C4-2B (cell line): ENCODE data around the gene SQSTM1.

ENCODE experiments used
- H3K27ac ChIP-seq: fragments of 450-650 bp; 2 replicates; pipeline ENCODE4 v1.5.1; 2017
- ZFX ChIP-seq: fragments of 450-650 bp; IDR thresholded peaks from 2 replicates; pipeline ENCODE4 v1.6.1; 2017
- TF ChIP-seq, protein P1 (sequence below): fragments of 450-650 bp; conservative IDR thresholded peaks from 2 replicates; pipeline ENCODE4 v1.5.1; 2017; ENCODE audit warnings: mild to moderate bottlenecking

SQSTM1 gene

DNA sequence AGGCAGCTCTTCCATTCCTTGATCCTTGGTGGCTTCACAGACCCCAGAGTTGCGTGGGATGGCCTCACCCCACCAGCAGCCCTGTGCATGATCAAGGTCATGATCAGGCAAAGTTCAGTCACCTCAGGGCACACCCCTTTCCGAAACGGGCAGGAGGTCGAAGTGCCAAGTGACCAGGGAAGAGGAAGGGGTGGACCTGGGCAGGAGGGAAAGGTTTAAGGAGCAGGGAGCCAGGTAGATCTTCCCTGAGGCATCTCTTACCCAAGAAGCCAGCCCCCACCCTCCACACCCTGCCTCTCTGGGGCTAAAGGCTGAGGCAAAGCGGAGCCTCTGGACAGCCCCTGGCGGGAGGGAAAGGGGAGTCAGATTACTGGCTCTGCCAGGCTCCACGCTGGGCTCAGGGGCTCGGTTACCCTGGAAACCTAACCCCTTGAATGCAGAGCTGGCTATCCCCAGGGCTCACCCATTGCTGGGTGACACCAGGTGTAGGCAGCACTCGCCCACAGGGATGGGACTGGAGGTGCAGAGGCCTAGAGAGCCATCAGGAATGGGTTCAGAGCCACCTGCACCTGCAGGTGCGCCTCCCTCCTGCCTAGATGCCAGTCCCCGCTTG is 17.6 kb upstream of the SQSTM1 start:
- TF ChIP-seq, protein P1, sequence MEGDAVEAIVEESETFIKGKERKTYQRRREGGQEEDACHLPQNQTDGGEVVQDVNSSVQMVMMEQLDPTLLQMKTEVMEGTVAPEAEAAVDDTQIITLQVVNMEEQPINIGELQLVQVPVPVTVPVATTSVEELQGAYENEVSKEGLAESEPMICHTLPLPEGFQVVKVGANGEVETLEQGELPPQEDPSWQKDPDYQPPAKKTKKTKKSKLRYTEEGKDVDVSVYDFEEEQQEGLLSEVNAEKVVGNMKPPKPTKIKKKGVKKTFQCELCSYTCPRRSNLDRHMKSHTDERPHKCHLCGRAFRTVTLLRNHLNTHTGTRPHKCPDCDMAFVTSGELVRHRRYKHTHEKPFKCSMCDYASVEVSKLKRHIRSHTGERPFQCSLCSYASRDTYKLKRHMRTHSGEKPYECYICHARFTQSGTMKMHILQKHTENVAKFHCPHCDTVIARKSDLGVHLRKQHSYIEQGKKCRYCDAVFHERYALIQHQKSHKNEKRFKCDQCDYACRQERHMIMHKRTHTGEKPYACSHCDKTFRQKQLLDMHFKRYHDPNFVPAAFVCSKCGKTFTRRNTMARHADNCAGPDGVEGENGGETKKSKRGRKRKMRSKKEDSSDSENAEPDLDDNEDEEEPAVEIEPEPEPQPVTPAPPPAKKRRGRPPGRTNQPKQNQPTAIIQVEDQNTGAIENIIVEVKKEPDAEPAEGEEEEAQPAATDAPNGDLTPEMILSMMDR: no peak
- TF ChIP-seq ZFX: no peak
- no peak overlapping the region for H3K27ac ChIP-seq

DNA sequence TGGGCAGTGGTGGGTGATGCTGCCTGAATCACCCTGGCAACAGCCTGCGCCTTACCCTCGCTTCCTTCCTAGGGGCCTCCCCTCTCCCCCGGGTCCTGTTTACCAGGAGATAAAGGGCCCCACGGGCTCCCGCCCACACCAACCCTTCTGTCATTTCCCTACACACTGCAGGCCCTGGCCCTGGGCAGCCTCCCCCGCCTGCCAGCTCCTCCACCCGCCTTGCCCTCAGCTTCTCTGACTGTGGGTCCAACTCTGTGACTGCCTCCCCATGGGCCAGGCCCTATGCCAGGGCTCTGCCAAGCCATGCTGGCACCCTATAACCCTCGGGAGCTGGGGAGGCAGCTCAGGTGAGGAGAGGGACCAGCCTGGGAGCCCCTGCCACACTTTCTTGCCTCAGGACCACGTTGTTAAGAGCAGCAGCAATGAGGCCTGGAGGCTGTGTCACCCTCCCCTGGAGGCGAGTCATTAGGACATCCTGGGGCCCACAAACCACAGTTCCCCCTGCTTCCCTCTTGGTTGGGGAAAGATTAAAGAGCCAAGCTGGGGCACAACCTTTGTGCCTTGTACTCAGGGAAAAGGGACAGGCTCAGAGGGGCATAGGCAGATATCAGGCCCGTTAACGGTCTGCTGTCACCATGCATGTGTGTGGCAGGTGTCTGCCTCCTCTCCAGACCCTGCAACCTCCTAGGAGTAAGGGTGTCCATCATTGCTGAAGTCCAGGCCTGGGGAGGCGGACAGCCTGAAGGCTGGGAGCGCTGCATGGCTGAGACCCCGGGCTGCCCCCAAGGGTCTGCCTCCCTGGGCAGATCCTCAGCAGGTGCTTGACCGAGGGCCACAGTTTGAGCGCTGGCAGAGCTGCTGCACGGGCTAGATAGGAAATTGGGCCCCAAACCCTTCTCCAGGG is 16.8 kb upstream of the SQSTM1 start:
- H3K27ac ChIP-seq: no peak overlapping the region; the same call in 1 of the 2 replicates
- TF ChIP-seq, protein P1: no peak
- TF ChIP-seq ZFX: no peak

DNA sequence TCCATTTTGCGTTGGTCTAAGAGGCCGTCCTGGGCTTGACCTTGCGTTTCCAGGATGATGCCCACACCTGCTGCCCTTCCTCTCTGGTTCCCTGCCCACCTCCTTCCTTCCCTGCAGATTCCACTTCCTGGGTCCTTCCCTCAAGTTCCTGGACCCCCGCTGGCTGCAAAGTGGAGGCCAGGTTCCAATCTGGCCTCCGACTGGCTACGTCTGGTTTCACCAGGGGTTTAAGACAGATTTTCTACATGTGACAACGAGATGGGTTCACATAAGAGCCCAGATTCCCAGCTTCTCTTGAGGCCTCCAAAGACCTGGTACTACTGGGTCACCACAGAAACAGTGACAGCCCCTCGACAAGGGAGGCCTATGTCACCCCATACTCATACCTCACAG is 16.2 kb upstream of the SQSTM1 start:
- peak overlapping the region; percentile 92 for H3K27ac ChIP-seq

DNA sequence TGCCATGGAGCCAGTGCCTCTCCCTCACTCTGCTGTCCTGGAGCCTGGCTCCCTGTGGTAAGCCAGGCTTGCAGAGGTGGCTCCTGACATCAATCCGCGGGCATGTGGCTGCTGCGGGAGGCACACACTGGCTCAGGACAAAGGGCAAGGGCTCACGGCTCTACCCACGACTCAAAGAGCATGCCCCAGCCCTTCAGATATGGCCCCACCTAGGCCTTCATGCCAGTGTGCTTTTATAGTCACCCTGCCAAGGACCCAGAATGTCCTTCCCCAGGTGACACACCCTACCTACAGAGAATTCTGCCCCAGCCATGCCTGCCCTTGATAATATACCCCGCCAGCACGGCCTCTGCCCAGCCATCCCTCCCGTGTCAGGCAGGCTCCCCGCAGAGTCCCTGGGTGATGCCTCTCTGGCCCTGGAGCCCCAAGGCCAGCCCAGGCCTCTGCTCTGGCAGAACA is 15.6 kb upstream of the SQSTM1 start:
- peak overlapping the region; percentile 92 for H3K27ac ChIP-seq
- TF ChIP-seq ZFX: no peak
- TF ChIP-seq, protein P1: no peak

More for the DNA sequence above, 16.2 kb upstream of the SQSTM1 start:
- TF ChIP-seq ZFX: no peak
- TF ChIP-seq, protein P1: no peak

DNA sequence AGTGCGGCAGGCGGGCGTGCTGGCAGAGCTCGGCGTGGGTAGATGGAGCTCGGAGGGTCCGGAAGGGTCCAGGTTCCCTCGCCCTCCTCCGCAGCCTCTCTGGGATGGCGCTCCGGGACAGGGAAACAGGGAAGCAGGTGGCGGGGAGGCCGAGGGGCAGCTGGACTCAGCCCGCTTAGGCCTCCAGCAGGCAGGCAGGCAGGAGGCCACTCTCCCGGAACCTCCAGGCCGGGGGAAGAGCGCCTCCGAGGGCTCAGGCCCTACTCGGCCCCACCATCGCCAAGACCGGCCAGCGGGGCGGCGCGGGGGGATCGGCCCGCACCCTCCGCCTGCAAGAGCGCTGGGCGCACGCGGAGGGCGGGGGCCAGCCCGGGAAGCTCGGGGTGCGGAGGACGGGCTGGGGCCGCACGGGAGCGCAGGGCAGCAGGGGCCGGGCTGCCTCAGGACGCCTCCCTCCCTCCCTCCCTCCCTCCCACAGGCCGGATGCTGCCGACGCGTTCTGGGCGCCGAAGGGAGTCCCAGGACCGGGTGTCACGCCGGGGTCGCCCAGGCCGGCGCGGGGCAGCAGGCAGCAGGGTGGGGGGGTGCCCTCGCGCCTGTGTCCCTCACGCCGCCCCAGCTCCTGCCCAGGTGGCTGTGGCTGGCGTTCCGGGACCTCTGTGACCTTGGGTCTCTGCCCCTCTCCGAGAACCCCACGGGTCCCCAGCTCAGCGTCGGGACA is 15.0 kb upstream of the SQSTM1 start:
- H3K27ac ChIP-seq: peak overlapping the region; percentile 92
- peak; percentile 92 for TF ChIP-seq ZFX
- TF ChIP-seq, protein P1: no peak

DNA sequence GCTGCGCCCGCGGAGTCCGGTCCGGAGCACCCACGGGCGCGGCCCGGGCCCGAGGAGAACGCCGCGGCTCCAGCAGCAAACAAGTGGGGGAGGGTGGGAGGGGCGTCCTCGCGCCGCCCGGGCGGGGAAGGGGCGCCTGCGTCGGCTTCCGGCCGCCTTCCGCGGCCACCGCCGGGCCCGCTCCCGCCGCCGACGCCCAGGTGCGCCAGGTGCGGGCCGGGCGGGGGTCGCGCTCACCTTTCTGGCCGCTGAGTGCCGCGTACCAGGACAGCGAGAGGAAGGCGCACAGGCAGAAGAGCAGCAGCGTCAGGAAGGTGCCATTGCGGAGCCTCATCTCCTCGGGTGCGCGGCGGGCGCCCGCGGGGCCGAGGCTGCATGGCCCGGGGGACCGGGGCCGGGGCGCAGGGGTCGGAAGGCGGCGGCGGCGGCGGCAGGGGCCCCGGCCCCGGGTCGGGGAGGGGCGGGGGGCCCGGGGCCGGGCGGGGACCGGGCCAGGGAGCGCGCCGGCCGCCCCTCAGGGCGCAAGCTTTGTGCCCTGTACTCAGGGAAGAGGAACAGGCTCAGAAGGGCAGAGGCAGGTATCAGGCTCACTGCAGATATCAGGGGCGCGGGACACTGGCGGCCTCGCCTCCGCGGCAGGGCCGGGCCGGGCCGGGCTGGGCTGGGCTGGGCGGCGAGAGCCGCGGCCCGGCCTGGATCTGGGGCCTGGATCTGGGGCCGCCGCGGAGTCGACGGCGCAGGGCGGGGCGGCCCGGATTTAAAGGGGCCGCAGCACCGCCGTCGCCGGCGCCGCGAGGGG is 14.3 kb upstream of the SQSTM1 start, which contains the start of gene MGAT4B:
MGAT4B (minus strand) TSS at position 617 of the 799 bp plus-strand sequence; CDS start at position 334, 283 bp downstream.
- TF ChIP-seq, protein P1: no peak
- TF ChIP-seq ZFX: peak; percentile 29; the same call in 1 of the 2 replicates
- peak within 1 kb of the TSS; percentile 92 for H3K27ac ChIP-seq
